ENCODE data around the gene C1orf21. TPM values are rescaled to one million over a fixed set of nuclear protein-coding genes. Genes with fewer than 3 reads are reported as not detected.

The C1orf21 gene
- total RNA-seq, 1 donor from 2014 or later: 43.3 TPM

DNA sequence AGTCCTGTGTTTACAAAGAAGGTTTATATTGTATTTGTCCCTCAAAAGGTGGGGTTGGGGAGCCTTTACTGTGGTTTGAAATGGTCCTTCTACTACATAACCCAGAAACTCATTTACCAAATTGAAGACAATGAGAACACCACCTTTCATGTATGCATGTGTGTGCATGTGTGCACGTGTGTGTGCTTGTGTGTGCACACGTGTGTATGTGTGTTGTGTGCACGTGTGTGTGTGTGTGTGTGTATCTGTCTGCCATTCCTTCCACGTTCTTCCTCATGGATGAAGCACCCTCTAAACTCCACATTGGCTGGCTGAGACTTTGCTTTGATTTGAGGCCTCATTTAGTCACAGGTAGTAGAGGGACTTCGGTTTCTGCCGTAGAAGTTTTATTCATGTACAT, 229.7 kb downstream of the C1orf21 start:
- Mint-ChIP-seq H3K4me3 (ENCODE audit: unreplicated experiment) (no peak overlapping the region), H3K4me1 (ENCODE audit: low read depth, unreplicated experiment) (peaks cover 2% of the 10 kb centered on the region), H3K27ac (ENCODE audit: unreplicated experiment) (no peak overlapping the region), H3K27me3 (ENCODE audit: unreplicated experiment) (peaks cover 3% of the 10 kb centered on the region), H3K9me3 (ENCODE audit: unreplicated experiment) (no peaks in the 10 kb centered on the region), H3K36me3 (ENCODE audit: unreplicated experiment) (no peaks in the 10 kb centered on the region)
- TF ChIP-seq, protein P1, sequence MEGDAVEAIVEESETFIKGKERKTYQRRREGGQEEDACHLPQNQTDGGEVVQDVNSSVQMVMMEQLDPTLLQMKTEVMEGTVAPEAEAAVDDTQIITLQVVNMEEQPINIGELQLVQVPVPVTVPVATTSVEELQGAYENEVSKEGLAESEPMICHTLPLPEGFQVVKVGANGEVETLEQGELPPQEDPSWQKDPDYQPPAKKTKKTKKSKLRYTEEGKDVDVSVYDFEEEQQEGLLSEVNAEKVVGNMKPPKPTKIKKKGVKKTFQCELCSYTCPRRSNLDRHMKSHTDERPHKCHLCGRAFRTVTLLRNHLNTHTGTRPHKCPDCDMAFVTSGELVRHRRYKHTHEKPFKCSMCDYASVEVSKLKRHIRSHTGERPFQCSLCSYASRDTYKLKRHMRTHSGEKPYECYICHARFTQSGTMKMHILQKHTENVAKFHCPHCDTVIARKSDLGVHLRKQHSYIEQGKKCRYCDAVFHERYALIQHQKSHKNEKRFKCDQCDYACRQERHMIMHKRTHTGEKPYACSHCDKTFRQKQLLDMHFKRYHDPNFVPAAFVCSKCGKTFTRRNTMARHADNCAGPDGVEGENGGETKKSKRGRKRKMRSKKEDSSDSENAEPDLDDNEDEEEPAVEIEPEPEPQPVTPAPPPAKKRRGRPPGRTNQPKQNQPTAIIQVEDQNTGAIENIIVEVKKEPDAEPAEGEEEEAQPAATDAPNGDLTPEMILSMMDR (IDR thresholded peaks at IDR 0.05; ENCODE audit: partially characterized antibody, unreplicated experiment): no peak
- DNase-seq: no peak

DNA sequence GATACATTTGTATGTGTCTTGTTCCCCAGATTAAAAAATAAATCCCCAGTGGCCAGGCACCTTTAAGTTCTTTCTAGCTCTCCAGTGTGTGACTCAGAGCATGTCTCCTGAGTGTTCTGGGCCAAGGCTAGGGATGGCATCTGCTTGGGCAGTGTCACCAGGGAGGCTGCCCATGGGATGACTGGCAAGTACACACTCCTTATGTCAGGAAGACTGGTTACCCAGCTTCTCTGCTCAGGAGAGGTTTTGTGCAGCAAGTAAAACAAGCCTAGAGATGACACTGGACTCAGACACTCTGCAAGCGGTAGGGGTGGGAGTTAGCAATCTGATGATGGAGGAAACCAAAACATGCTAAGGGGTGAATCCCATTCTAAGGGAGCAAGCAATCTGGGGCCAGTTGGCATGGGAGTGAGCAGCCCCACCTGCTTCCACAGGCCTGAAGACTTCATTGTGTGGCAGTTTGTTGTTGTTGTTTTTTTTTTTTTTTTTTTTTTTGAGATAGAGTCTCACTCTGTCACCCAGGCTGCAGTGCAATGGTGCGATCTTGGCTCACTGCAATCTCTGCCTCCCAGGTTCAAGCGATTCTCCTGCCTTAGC, 230.7 kb downstream of the C1orf21 start:
- no peak overlapping the region for H3K4me3 Mint-ChIP-seq (ENCODE audit: unreplicated experiment)
- H3K36me3 Mint-ChIP-seq (ENCODE audit: unreplicated experiment): no peaks in the 10 kb centered on the region
- no peak for DNase-seq
- peaks cover 4% of the 10 kb centered on the region for H3K4me1 Mint-ChIP-seq (ENCODE audit: low read depth, unreplicated experiment)
- TF ChIP-seq, protein P1 (IDR thresholded peaks at IDR 0.05; ENCODE audit: partially characterized antibody, unreplicated experiment): no peak
- H3K9me3 Mint-ChIP-seq (ENCODE audit: unreplicated experiment): no peaks in the 10 kb centered on the region
- H3K27ac Mint-ChIP-seq (ENCODE audit: unreplicated experiment): no peak overlapping the region
- peaks cover 2% of the 10 kb centered on the region for H3K27me3 Mint-ChIP-seq (ENCODE audit: unreplicated experiment)

DNA sequence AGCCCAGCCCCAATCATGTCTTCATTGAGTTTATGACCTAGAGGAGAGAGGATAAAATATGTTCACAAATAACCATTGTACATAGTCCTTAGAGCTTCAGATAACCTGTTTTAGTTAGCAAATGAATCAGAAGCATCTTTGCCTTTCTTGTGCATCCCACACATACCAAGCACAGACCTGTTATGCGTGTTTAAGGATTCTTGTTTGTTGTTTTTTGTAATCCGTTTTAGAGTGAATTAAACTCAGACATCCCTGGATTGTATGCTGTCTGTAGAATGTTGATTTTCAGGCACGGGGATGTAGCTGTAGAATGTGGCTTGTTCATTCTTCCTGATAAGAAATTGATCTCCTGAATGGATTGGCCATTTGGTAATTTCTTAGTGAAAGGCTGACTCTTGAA, 232.0 kb downstream of the C1orf21 start:
- Mint-ChIP-seq H3K36me3 (ENCODE audit: unreplicated experiment) (no peaks in the 10 kb centered on the region), H3K9me3 (ENCODE audit: unreplicated experiment) (no peaks in the 10 kb centered on the region), H3K27ac (ENCODE audit: unreplicated experiment) (no peak overlapping the region), H3K4me1 (ENCODE audit: low read depth, unreplicated experiment) (peaks cover 4% of the 10 kb centered on the region), H3K27me3 (ENCODE audit: unreplicated experiment) (no peaks in the 10 kb centered on the region), H3K4me3 (ENCODE audit: unreplicated experiment) (no peak overlapping the region)
- DNase-seq: no peak
- TF ChIP-seq, protein P1 (IDR thresholded peaks at IDR 0.05; ENCODE audit: partially characterized antibody, unreplicated experiment): no peak

DNA sequence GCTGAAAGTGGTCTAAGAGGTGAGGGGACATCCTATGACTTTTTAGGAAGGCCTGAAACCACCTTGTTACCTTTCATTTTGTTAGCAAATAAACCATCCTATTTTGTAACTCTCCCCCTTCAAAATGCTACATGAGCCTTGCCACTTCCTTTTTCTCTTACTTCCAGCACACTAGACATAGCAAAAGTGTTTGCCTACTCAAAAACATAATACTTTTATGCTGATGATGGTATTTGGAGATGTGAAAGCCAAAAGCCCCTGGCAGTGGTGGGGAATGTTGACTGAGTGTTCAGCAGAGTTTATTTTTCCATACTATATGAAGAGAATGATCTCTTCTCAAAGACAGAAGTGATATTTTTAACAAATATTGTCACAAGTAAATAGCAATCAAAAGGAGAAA, 233.6 kb downstream of the C1orf21 start:
- TF ChIP-seq, protein P1 (IDR thresholded peaks at IDR 0.05; ENCODE audit: partially characterized antibody, unreplicated experiment): no peak
- no peak overlapping the region for H3K27ac Mint-ChIP-seq (ENCODE audit: unreplicated experiment)
- no peaks in the 10 kb centered on the region for H3K36me3 Mint-ChIP-seq (ENCODE audit: unreplicated experiment)
- no peaks in the 10 kb centered on the region for H3K9me3 Mint-ChIP-seq (ENCODE audit: unreplicated experiment)
- DNase-seq: no peak
- H3K27me3 Mint-ChIP-seq (ENCODE audit: unreplicated experiment): no peaks in the 10 kb centered on the region
- H3K4me3 Mint-ChIP-seq (ENCODE audit: unreplicated experiment): no peak overlapping the region
- peaks cover 6% of the 10 kb centered on the region for H3K4me1 Mint-ChIP-seq (ENCODE audit: low read depth, unreplicated experiment)

DNA sequence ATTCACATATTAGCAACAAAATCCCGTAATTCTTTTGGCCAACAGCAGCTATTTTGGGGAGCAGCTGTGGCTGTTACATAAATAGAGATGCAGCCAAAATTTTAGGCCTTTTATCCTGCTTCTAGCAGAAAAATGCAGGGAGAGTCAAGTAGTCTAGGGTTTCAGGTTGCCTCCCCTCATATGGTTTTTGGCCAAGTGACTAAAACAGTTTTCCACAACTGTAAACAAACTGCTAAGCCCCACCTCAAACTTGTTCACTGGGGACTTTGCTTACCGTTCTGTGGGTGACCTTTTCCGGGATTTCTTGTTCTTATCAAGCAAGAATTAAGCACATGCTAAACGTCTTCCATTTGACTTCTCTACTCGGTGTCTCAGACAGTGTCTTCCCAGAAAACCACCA, 234.4 kb downstream of the C1orf21 start:
- DNase-seq: no peak
- Mint-ChIP-seq H3K9me3 (ENCODE audit: unreplicated experiment) (no peaks in the 10 kb centered on the region), H3K36me3 (ENCODE audit: unreplicated experiment) (no peaks in the 10 kb centered on the region), H3K27ac (ENCODE audit: unreplicated experiment) (no peak overlapping the region), H3K4me3 (ENCODE audit: unreplicated experiment) (no peak overlapping the region), H3K4me1 (ENCODE audit: low read depth, unreplicated experiment) (peaks cover 8% of the 10 kb centered on the region), H3K27me3 (ENCODE audit: unreplicated experiment) (no peaks in the 10 kb centered on the region)
- TF ChIP-seq, protein P1 (IDR thresholded peaks at IDR 0.05; ENCODE audit: partially characterized antibody, unreplicated experiment): no peak

All from glutamatergic neuron (in vitro differentiated cells).